ENCODE data around the gene PKMYT1. TPM values are rescaled to one million over a fixed set of nuclear protein-coding genes. Genes with fewer than 3 reads are reported as not detected.

Gene PKMYT1
- total and polyA plus RNA-seq, 2 donors (not counting 1 experiment from before 2014, with no cell fraction given), result 1.2 to 2.7 TPM

GRCh38 chr16:3026609-3027488 lies 46.6 kb upstream of the PKMYT1 start:
- Histone ChIP-seq H3K79me2 (ENCODE audit: control insufficient read depth, insufficient read depth, low read length) (peaks cover 2% of the 10 kb centered on the region), H4K20me1 (ENCODE audit: control insufficient read depth, extremely low read depth, insufficient read depth, low read length) (peaks cover 2% of the 10 kb centered on the region), H3K27ac (ENCODE audit: insufficient read depth, low read length) (no peak overlapping the region), H3K4me1 (ENCODE audit: control insufficient read depth, extremely low read depth, insufficient read depth, low read length) (peaks cover 7% of the 10 kb centered on the region), H3K4me2 (ENCODE audit: extremely low read depth, insufficient read depth, low read length) (no peak overlapping the region), H3K4me3 (replicated peaks in 1 of 4; ENCODE audit: control extremely low read depth in 1 of 4, insufficient read depth in 1 of 4, low read depth in 3 of 4, low read length in 4 of 4) (no peak overlapping the region), H3K9me3 (ENCODE audit: control insufficient read depth, insufficient read depth, low read depth, low read length) (no peaks in the 10 kb centered on the region), H2AFZ (ENCODE audit: low read length) (no peak overlapping the region), H3K27me3 (ENCODE audit: control insufficient read depth, insufficient read depth, low read length) (peaks cover 5% of the 10 kb centered on the region), H3K9ac (ENCODE audit: insufficient read depth, low read length) (no peak overlapping the region), H3K36me3 (ENCODE audit: control insufficient read depth, insufficient read depth, low read length) (peaks cover 21% of the 10 kb centered on the region)
- TF ChIP-seq EZH2 (IDR thresholded peaks at IDR 0.05; ENCODE audit: low read length, missing control alignments) (no peak), CTCF (conservative IDR thresholded peaks at IDR 0.05 in 1 of 2, IDR thresholded peaks at IDR 0.05 in 1 of 2; ENCODE audit: low read depth in 1 of 2, low read length in 2 of 2) (no peak)
- no peak for DNase-seq (ENCODE audit: low read depth in 2 of 2)

GRCh38 chr16:3026003-3026378 lies 45.7 kb upstream of the PKMYT1 start:
- H3K79me2 ChIP-seq (ENCODE audit: control insufficient read depth, insufficient read depth, low read length), result peaks cover 2% of the 10 kb centered on the region
- H3K27ac ChIP-seq (ENCODE audit: insufficient read depth, low read length), result no peak overlapping the region
- DNase-seq (ENCODE audit: low read depth in 2 of 2), result no peak
- H3K4me3 ChIP-seq (replicated peaks in 1 of 4; ENCODE audit: control extremely low read depth in 1 of 4, insufficient read depth in 1 of 4, low read depth in 3 of 4, low read length in 4 of 4), result no peak overlapping the region
- no peak overlapping the region for H3K9ac ChIP-seq (ENCODE audit: insufficient read depth, low read length)
- H3K9me3 ChIP-seq (ENCODE audit: control insufficient read depth, insufficient read depth, low read depth, low read length), result no peaks in the 10 kb centered on the region
- H3K4me2 ChIP-seq (ENCODE audit: extremely low read depth, insufficient read depth, low read length), result no peak overlapping the region
- H3K27me3 ChIP-seq (ENCODE audit: control insufficient read depth, insufficient read depth, low read length), result peaks cover 5% of the 10 kb centered on the region
- H3K36me3 ChIP-seq (ENCODE audit: control insufficient read depth, insufficient read depth, low read length), result peaks cover 27% of the 10 kb centered on the region
- TF ChIP-seq CTCF (conservative IDR thresholded peaks at IDR 0.05 in 1 of 2, IDR thresholded peaks at IDR 0.05 in 1 of 2; ENCODE audit: low read depth in 1 of 2, low read length in 2 of 2) (no peak), EZH2 (IDR thresholded peaks at IDR 0.05; ENCODE audit: low read length, missing control alignments) (no peak)
- H2AFZ ChIP-seq (ENCODE audit: low read length), result no peak overlapping the region
- H4K20me1 ChIP-seq (ENCODE audit: control insufficient read depth, extremely low read depth, insufficient read depth, low read length), result no peaks in the 10 kb centered on the region
- H3K4me1 ChIP-seq (ENCODE audit: control insufficient read depth, extremely low read depth, insufficient read depth, low read length), result peaks cover 7% of the 10 kb centered on the region

- no peaks in the 10 kb centered on the region for H4K20me1 ChIP-seq (ENCODE audit: control insufficient read depth, extremely low read depth, insufficient read depth, low read length)
Observed at GRCh38 chr16:3025032-3026002, 45.1 kb upstream of the PKMYT1 start.

More at GRCh38 chr16:3025032-3026002, 45.1 kb upstream of the PKMYT1 start:
- no peaks in the 10 kb centered on the region for H3K9me3 ChIP-seq (ENCODE audit: control insufficient read depth, insufficient read depth, low read depth, low read length)
- H3K27ac ChIP-seq (ENCODE audit: insufficient read depth, low read length), result no peak overlapping the region
- peaks cover 5% of the 10 kb centered on the region for H3K27me3 ChIP-seq (ENCODE audit: control insufficient read depth, insufficient read depth, low read length)
- no peak overlapping the region for H2AFZ ChIP-seq (ENCODE audit: low read length)
- TF ChIP-seq EZH2 (IDR thresholded peaks at IDR 0.05; ENCODE audit: low read length, missing control alignments) (no peak), CTCF (conservative IDR thresholded peaks at IDR 0.05 in 1 of 2, IDR thresholded peaks at IDR 0.05 in 1 of 2; ENCODE audit: low read depth in 1 of 2, low read length in 2 of 2) (no peak)
- H3K36me3 ChIP-seq (ENCODE audit: control insufficient read depth, insufficient read depth, low read length), result peaks cover 27% of the 10 kb centered on the region
- H3K4me3 ChIP-seq (replicated peaks in 1 of 4; ENCODE audit: control extremely low read depth in 1 of 4, insufficient read depth in 1 of 4, low read depth in 3 of 4, low read length in 4 of 4), result no peak overlapping the region
- H3K4me2 ChIP-seq (ENCODE audit: extremely low read depth, insufficient read depth, low read length), result no peak overlapping the region
- H3K9ac ChIP-seq (ENCODE audit: insufficient read depth, low read length), result no peak overlapping the region
- peaks cover 7% of the 10 kb centered on the region for H3K4me1 ChIP-seq (ENCODE audit: control insufficient read depth, extremely low read depth, insufficient read depth, low read length)
- H3K79me2 ChIP-seq (ENCODE audit: control insufficient read depth, insufficient read depth, low read length), result peaks cover 2% of the 10 kb centered on the region
- DNase-seq (ENCODE audit: low read depth in 2 of 2), result no peak
